Aorta (tissue), 5 donors: ENCODE data around the gene NAPG. TPM values are rescaled to one million over a fixed set of nuclear protein-coding genes. Genes with fewer than 3 reads are reported as not detected.
"Not testable (repeated sequence)": the region's sequence is repeated elsewhere in the genome, so short reads cannot be mapped to it uniquely, and the experiment has no call there.

Source experiments
- ATAC-seq: fragments of 200-7000 bp; cut with Tn5 transposase; one replicate; pipeline ENCODE4 v1.9.1; 2022; ENCODE audit warnings: moderate library complexity; ENCODE audit not compliant: low FRiP score
- DNase-seq, 2 donors: peaks; one replicate each; pipeline ENCODE4 v3.0.0-alpha.2; 2020
- H3K27ac ChIP-seq, 2 donors: one replicate each; pipeline ENCODE4 v1.5.1; 2013; ENCODE audit warnings: low read length in 2 of 2, mild to moderate bottlenecking in 2 of 2, moderate library complexity in 2 of 2, control low read depth in 1 of 2, inconsistent platforms in 1 of 2, low read depth in 1 of 2
- H3K27me3 ChIP-seq, 2 donors: one replicate each; pipeline ENCODE4 v1.6.1; 2013; ENCODE audit warnings: control low read depth in 1 of 2, low read length in 1 of 2, mild to moderate bottlenecking in 1 of 2, moderate library complexity in 1 of 2; ENCODE audit not compliant: insufficient read depth in 2 of 2, control insufficient read depth in 1 of 2
- H3K36me3 ChIP-seq, 2 donors: one replicate each; pipeline ENCODE4 v1.6.1; 2013; ENCODE audit warnings: control low read depth in 1 of 2, low read length in 1 of 2, mild to moderate bottlenecking in 1 of 2; ENCODE audit not compliant: insufficient read depth in 2 of 2, control insufficient read depth in 1 of 2
- H3K4me1 ChIP-seq, 2 donors: one replicate each; pipeline ENCODE4 v1.6.1; 2013; ENCODE audit warnings: low read length in 2 of 2, control low read depth in 1 of 2, mild to moderate bottlenecking in 1 of 2, moderate library complexity in 1 of 2; ENCODE audit not compliant: insufficient read depth in 2 of 2, control insufficient read depth in 1 of 2
- H3K4me3 ChIP-seq, 2 donors: one replicate each; pipeline ENCODE4 v1.5.1; 2013; ENCODE audit warnings: low read length in 2 of 2, control low read depth in 1 of 2, mild to moderate bottlenecking in 1 of 2
- H3K9me3 ChIP-seq: one replicate; pipeline ENCODE4 v1.6.1; 2013; ENCODE audit warnings: mild to moderate bottlenecking, low read length; ENCODE audit not compliant: control insufficient read depth
- WGBS, 2 donors: extraction: QIAGEN DNeasy Blood & Tissue Kit; methylation state at CpG; one replicate each; pipeline ENCODE4 v1.1.7; 2013; 5-methylcytosine and 5-hydroxymethylcytosine counted together
- intact Hi-C, 2 donors: fragments of 100-400 bp; cut with DNase I; formaldehyde crosslinking; loops; one replicate each; pipeline versions ENCODE4 v1.14.2 to v1.15.0; 2022
- polyA plus RNA-seq, 2 donors: library from polyadenylated mRNA; stranded (reverse); fragments of 200-250 nt; gene quantifications; one replicate each; pipeline ENCODE4 v1.2.3, GENCODE V29; 2013
- total RNA-seq, 2 donors: library from RNA; stranded (reverse); fragmentation: NEBNext Ultra II Directional; extraction: Animal tissue kit (Norgen Biotek cat#: 25700); gene quantifications; one replicate each; pipeline ENCODE4 v1.2.1, GENCODE V29; 2021
- donor health status: healthy with polysubstance abuse.
- donor health status: Bipolar disorder and iron deficiency.
- donor health status: DM: no; HTN: no; CAD: no.
- donor health status: DM: no; HTN: no; CAD: no.
- donor health status: DM: yes; HTN: yes; CAD: no.

Gene NAPG
- total and polyA plus RNA-seq, 4 donors, result 16.6 to 49.7 (median 27.2) TPM

DNA sequence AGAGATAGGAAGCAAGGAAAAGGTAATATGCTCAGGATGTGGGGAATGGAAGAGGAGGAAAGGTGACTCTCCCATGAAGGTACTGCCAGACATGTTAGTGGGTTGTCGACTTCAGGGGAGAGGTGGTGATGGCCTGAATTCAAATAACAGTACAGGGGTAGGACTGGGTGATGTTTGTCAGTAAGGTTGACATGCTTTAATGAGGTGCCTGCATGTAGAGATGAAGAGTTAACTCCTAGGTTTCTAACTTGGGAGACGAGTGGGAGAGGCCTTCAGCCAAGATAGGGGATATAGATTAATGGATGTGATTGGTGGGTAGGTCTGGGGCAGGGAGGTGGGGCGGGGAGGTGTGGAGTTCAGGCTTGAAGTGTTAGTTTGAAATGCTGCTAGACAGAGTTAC lies 2.6 kb downstream of the NAPG start:
- Histone ChIP-seq H3K27me3 (no peaks in the 10 kb centered on the region), H3K4me1 (peaks cover 0 to 6% of the 10 kb centered on the region in 2 donors), H3K9me3 (no peaks in the 10 kb centered on the region), H3K4me3 (no peak overlapping the region), H3K36me3 (no peaks in the 10 kb centered on the region), H3K27ac (no peak overlapping the region)
- no peak for ATAC-seq
- DNase-seq, result no peak
- WGBS, 2 donors, result 59 to 78% methylated on average over 3 of the region's 3 CpGs
- intact Hi-C loops, result loop anchor here in 1 of 2 donors (10.0 kb wide), 1 partner anchor 844 kb away; no protein-coding TSS in a partner anchor

DNA sequence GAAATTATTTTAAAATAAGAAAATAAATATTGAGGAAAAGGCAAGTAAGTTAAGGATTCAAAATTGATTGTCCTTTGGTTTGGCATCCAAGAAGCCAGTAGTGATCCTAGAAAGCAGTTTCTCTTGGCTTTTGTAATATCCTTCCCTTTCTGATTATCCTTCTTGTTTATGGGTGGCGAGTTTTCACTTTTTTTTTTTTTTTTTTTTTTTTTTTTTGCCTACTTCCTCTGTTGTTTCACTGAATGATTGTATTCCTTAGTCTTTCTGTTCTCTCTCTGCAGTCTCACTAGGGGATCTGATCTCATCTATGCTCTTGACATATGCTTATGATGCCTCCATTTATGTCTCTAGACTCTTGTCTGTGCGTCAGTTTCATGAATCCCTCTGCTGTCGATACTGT lies 4.2 kb downstream of the NAPG start:
- intact Hi-C loops, result no loop called here
- Histone ChIP-seq H3K4me3 (no peak overlapping the region), H3K9me3 (no peaks in the 10 kb centered on the region), H3K36me3 (no peaks in the 10 kb centered on the region), H3K27me3 (no peaks in the 10 kb centered on the region), H3K27ac (no peak overlapping the region), H3K4me1 (peaks cover 0 to 6% of the 10 kb centered on the region in 2 donors)
- 73 to 91% methylated on average over 3 of the region's 3 CpGs for WGBS, 2 donors
- ATAC-seq, result no peak
- no peak for DNase-seq

DNA sequence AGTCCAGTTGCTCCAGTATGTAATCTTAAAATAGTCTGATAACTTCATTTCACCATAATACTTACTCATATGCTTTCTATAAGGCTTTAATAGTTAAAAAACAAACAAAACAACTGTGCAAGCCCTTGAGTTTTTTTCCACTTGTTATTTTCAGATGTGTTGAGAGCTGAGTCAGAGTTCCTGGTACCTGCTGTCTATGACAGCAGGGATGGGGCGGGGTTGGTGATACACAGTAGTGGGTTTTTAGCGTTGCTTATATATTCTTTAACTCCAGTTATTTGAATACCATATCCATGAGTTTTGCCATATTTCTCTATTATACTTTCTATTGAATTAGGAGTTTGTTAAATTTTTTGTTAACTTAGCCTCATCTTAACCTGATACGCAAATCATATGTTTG lies 5.0 kb downstream of the NAPG start:
- intact Hi-C loops, result no loop called here
- Histone ChIP-seq H3K9me3 (no peaks in the 10 kb centered on the region), H3K4me1 (peaks cover 0 to 6% of the 10 kb centered on the region in 2 donors), H3K36me3 (no peaks in the 10 kb centered on the region), H3K27ac (no peak overlapping the region), H3K4me3 (no peak overlapping the region), H3K27me3 (no peaks in the 10 kb centered on the region)
- ATAC-seq (no peak), DNase-seq (no peak)
- 90 to 91% methylated on average over 3 of the region's 3 CpGs for WGBS, 2 donors

DNA sequence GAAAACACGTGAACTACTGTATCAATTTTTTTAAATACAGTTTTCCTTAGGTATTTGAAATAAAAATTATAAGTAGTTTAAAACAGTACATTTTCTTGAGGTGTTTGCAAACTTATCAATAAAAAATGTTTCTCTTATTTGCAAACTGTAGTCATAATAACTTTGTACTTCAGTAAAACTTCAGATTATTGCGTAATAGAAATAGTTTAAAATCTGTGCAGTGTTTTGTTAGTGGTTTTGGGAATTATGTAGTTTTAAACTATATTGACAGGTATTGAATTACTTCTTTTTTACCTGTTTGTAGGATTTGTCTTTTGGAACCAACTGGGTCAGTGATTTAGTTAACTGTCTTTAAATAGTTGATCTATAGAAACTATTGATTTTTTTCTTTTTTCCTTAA lies 7.3 kb downstream of the NAPG start:
- no peak for ATAC-seq
- Histone ChIP-seq H3K27me3 (no peaks in the 10 kb centered on the region), H3K4me1 (peaks cover 1 to 4% of the 10 kb centered on the region in 2 donors), H3K36me3 (no peaks in the 10 kb centered on the region), H3K9me3 (no peaks in the 10 kb centered on the region), H3K4me3 (no peak overlapping the region), H3K27ac (no peak overlapping the region)
- WGBS, 2 donors, result 91% methylated on average over 2 of the region's 2 CpGs
- intact Hi-C loops, result no loop called here
- no peak for DNase-seq

DNA sequence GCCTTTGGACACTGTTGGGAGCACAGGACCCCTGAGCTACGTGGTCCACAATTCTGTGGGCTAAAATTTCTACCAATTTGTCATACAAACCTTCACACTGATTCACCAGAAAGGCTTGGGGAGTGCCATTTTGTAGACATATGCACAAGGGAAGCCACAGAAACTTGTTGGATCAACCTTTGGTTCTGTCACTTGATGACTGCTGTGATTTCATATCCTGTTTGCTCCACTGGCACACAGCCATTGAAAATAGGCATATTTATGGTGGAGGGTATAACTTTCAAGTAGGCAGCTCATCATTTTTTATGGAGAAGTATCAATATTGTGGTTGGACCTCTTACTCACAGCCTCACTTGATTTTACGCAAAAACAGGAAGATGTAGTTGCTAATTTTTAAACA lies 10.5 kb downstream of the NAPG start:
- 89 to 91% methylated on average over 2 of the region's 2 CpGs for WGBS, 2 donors
- Histone ChIP-seq H3K4me3 (no peak overlapping the region), H3K9me3 (no peaks in the 10 kb centered on the region), H3K4me1 (peaks cover 0 to 2% of the 10 kb centered on the region in 2 donors), H3K27me3 (no peaks in the 10 kb centered on the region), H3K27ac (no peak overlapping the region), H3K36me3 (peaks cover 2% of the 10 kb centered on the region in 2 donors)
- intact Hi-C loops, result no loop called here
- no peak for ATAC-seq
- DNase-seq, result no peak

DNA sequence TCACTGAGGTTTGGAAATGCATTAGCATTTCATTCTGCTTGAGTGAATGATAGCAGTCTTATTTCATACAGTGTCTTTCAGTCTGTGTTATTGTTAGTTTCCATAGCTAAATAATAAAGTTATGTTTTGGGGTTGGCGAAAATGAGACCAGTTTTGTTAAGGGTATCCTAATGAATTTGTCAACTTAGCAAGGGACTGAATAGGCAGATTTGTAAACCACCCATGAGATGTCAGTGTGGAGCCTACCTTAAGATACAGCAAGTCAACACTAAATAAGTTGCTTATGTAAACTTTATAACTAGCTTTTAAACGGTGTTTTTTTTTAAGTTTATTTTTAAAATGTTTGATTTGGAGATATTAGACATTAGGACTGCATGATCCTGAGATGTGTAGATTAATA lies 11.9 kb downstream of the NAPG start:
- WGBS, 2 donors, result 45 to 47% methylated on average over 2 of the region's 2 CpGs
- Histone ChIP-seq H3K4me1 (peaks cover 0 to 2% of the 10 kb centered on the region in 2 donors), H3K27ac (no peak overlapping the region), H3K4me3 (no peak overlapping the region), H3K36me3 (peaks cover 2 to 5% of the 10 kb centered on the region in 2 donors), H3K27me3 (no peaks in the 10 kb centered on the region), H3K9me3 (no peaks in the 10 kb centered on the region)
- ATAC-seq, result no peak
- DNase-seq, result no peak
- intact Hi-C loops, result no loop called here

DNA sequence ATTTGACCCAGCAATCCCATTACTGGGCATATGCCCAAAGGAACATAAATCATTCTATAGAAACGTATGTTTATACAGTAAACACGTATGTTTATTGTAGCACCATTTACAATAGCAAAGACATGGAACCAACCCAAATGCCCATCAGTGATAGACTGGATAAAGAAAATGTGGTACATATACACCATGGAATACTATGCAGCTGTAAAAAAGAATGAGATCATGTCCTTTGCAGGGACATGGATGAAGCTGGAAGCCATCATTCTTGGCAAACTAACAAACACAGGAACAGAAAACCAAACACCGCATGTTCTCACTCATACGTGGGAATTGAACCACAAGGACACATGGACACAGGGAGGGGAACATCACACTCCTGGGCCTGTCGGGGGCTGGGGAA lies 13.3 kb downstream of the NAPG start:
- ATAC-seq, H3K27me3 ChIP-seq, H3K9me3 ChIP-seq, H3K27ac ChIP-seq, H3K4me3 ChIP-seq, intact Hi-C loops, DNase-seq, H3K36me3 ChIP-seq, H3K4me1 ChIP-seq: not testable (repeated sequence)
- 89 to 90% methylated on average over 5 of the region's 5 CpGs for WGBS, 2 donors

DNA sequence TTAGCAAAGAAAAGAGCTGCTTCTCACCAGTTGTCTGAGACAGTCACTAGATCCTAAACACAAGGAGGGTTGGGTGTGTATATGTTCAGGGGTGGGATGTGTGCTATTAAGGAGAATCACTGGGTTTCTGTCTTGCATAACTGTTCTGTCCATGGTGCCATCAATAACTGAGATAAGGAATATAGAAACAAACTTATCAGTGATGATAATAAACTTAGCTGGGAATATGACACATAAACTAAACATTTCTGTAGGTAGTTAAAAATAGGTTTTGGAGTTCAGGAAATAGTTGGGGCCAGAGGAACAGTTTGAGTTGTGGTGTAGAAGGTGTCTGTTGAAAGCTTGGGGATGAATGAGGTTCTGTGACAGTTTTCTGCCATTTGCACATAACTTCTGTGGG lies 17.4 kb downstream of the NAPG start:
- no peaks in the 10 kb centered on the region for H3K9me3 ChIP-seq
- intact Hi-C loops, result no loop called here
- H3K36me3 ChIP-seq, result peaks cover 5 to 11% of the 10 kb centered on the region in 2 donors

DNA sequence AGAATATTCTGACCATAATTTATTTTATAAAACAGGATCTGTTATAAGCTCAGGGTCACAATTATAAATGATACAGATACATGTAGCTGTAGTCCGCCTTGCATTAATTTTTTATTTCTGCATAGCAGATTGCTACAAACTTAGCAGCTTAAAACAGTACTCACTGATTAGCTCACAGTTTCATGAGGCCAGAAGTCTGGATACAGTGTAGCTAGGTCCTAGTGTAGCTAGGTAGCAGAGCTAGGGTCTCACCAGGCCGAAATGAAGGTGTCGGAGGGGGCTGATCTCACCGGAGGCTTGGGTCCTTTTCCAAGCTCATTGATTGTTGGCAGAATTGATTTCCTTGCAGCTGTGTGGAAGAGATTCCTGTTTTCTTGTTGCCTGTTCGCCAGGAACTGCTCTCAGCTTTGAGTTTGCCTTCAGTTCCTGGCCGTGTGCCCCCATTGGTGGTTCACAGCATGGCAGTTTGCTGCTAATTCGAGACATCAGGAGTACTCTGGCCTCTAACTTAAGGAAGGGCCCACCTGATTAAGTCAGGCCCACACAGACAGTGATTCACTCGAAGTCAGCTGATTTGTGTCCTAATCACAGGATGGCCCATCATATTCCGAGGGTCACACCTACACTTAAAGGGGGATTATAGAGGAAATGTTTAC lies 18.4 kb downstream of the NAPG start:
- ATAC-seq (no peak), DNase-seq (no peak)
- intact Hi-C loops, result no loop called here
- Histone ChIP-seq H3K27ac (peak overlapping the region in 1 of 2 donors; percentile 46), H3K9me3 (no peaks in the 10 kb centered on the region), H3K4me3 (no peak overlapping the region), H3K4me1 (peaks cover 2 to 3% of the 10 kb centered on the region in 2 donors), H3K36me3 (peaks cover 9 to 11% of the 10 kb centered on the region in 2 donors), H3K27me3 (no peaks in the 10 kb centered on the region)
- WGBS, 2 donors, result 32 to 33% methylated on average over 9 of the region's 9 CpGs

More for the DNA sequence above, 17.4 kb downstream of the NAPG start:
- Histone ChIP-seq H3K4me3 (no peak overlapping the region), H3K27me3 (no peaks in the 10 kb centered on the region), H3K4me1 (peaks cover 2 to 3% of the 10 kb centered on the region in 2 donors), H3K27ac (peak overlapping the region; percentile 26 to 73)
- ATAC-seq, result no peak
- DNase-seq, result no peak
